Activated CD8-positive, alpha-beta T cell treated with anti-CD3 and anti-CD28 coated beads for 36 hours (primary cell): ENCODE measurements around the gene PTGES. TPM values are rescaled to one million over a fixed set of nuclear protein-coding genes. Genes with fewer than 3 reads are reported as not detected.
A peak's percentile ranks its signal among the peaks of the same experiment; 100 is the strongest.

Experiments
- ATAC-seq: fragments of 200-7000 bp; cut with Tn5 transposase; one replicate; pipeline ENCODE4 v1.10.0; 2021; ENCODE audit warnings: mild to moderate bottlenecking, moderate library complexity
- CTCF ChIA-PET: fragments of 350-600 bp; sonication (Branson Sonifier 250); formaldehyde crosslinking; loops from one replicate; lab custom pipeline; 2021; ENCODE audit warnings: antibody characterized with exemption; lab: Charles Lee
- POLR2A ChIA-PET: fragments of 350-600 bp; sonication (Branson Sonifier 250); formaldehyde crosslinking; loops from one replicate; lab custom pipeline; 2021; ENCODE audit warnings: antibody characterized with exemption; lab: Charles Lee
- DNase-seq: peaks from one replicate; pipeline ENCODE4 v3.0.0-alpha.2; 2020
- H3K27ac Mint-ChIP-seq: one replicate; pipeline ENCODE4 v1.8.0; 2021; ENCODE audit warnings: mild to moderate bottlenecking, mixed read lengths
- H3K27me3 Mint-ChIP-seq: one replicate; pipeline ENCODE4 v1.8.0; 2021; ENCODE audit warnings: mixed read lengths
- H3K36me3 Mint-ChIP-seq: one replicate; pipeline ENCODE4 v1.8.0; 2021; ENCODE audit warnings: low read depth, mixed read lengths
- H3K4me1 Mint-ChIP-seq: one replicate; pipeline ENCODE4 v1.8.0; 2021; ENCODE audit warnings: low read depth, mixed read lengths
- H3K4me3 Mint-ChIP-seq: one replicate; pipeline ENCODE4 v1.8.0; 2021; ENCODE audit warnings: mild to moderate bottlenecking, moderate library complexity, mixed read lengths
- H3K9me3 Mint-ChIP-seq: one replicate; pipeline ENCODE4 v1.8.0; 2021; ENCODE audit warnings: mixed read lengths
- CTCF ChIP-seq: fragments of 200-600 bp; IDR thresholded peaks from one replicate; pipeline ENCODE4 v1.8.0; 2022; ENCODE audit warnings: antibody characterized with exemption, mild to moderate bottlenecking
- intact Hi-C: fragments of 100-400 bp; cut with micrococcal nuclease; formaldehyde crosslinking; loops from one replicate; pipeline ENCODE4 v1.10.0; 2022
- total RNA-seq, 2 experiments: library from RNA; stranded (reverse); gene quantifications; one replicate each; pipeline ENCODE4 v1.2.3, GENCODE V29; 2021

PTGES gene
- total RNA-seq, 2 experiments from 2014 or later, result 0.20 to 0.56 TPM

GRCh38 chr9:129759804-129760502 is 7.1 kb upstream of the PTGES start:
- Mint-ChIP-seq H3K4me1 (peaks cover 9% of the 10 kb centered on the region), H3K27ac (no peak overlapping the region), H3K36me3 (no peaks in the 10 kb centered on the region), H3K27me3 (peaks cover 2% of the 10 kb centered on the region), H3K9me3 (no peaks in the 10 kb centered on the region), H3K4me3 (no peak overlapping the region)
- POLR2A ChIA-PET, result interaction anchor here (1.1 kb wide), 1 partner anchor 22 kb away, joined by 4 read pairs; no protein-coding TSS in a partner anchor
- intact Hi-C loops, result no loop called here
- ATAC-seq (no peak), DNase-seq (no peak)
- no peak for TF ChIP-seq CTCF
- CTCF ChIA-PET, result interaction anchor here (1.1 to 2.2 kb wide), 3 partner anchors 22 to 33 kb away, joined by 3 to 13 read pairs (median 4); no protein-coding TSS in a partner anchor

GRCh38 chr9:129759319-129759718 is 6.5 kb upstream of the PTGES start:
- ChIA-PET CTCF (interaction anchor here (1.1 to 2.2 kb wide), 3 partner anchors 21 to 33 kb away, joined by 3 to 13 read pairs (median 4); no protein-coding TSS in a partner anchor), POLR2A (interaction anchor here (1.1 kb wide), 1 partner anchor 21 kb away, joined by 4 read pairs; no protein-coding TSS in a partner anchor)
- no peak for DNase-seq
- intact Hi-C loops, result no loop called here
- Mint-ChIP-seq H3K27ac (no peak overlapping the region), H3K36me3 (no peaks in the 10 kb centered on the region), H3K4me1 (peaks cover 9% of the 10 kb centered on the region), H3K9me3 (no peaks in the 10 kb centered on the region), H3K4me3 (no peak overlapping the region), H3K27me3 (peaks cover 2% of the 10 kb centered on the region)
- no peak for TF ChIP-seq CTCF
- no peak for ATAC-seq

- ChIA-PET POLR2A (no interaction called here), CTCF (interaction anchor here (1.7 to 2.4 kb wide), 2 partner anchors 27 to 31 kb away, joined by 4 to 11 read pairs; no protein-coding TSS in a partner anchor)
- H3K4me1 Mint-ChIP-seq, result peaks cover 18% of the 10 kb centered on the region
- ATAC-seq (peak; percentile 37), DNase-seq (peak; percentile 10)
- TF ChIP-seq CTCF, result no peak
- intact Hi-C loops, result no loop called here
- no peaks in the 10 kb centered on the region for H3K36me3 Mint-ChIP-seq
- no peak overlapping the region for H3K27ac Mint-ChIP-seq
- H3K9me3 Mint-ChIP-seq, result no peaks in the 10 kb centered on the region
- peaks cover 6% of the 10 kb centered on the region for H3K27me3 Mint-ChIP-seq
- H3K4me3 Mint-ChIP-seq, result no peak overlapping the region
Measured at GRCh38 chr9:129757045-129757444, 4.2 kb upstream of the PTGES start.

- POLR2A ChIA-PET, result interaction anchor here (0.7 kb wide), 1 partner anchor 8 kb away, joined by 3 read pairs; no protein-coding TSS in a partner anchor
- peaks cover 18% of the 10 kb centered on the region for H3K4me1 Mint-ChIP-seq
Measured at GRCh38 chr9:129756191-129756590, 3.3 kb upstream of the PTGES start.

More at GRCh38 chr9:129756191-129756590, 3.3 kb upstream of the PTGES start:
- Mint-ChIP-seq H3K27me3 (peaks cover 6% of the 10 kb centered on the region), H3K4me3 (no peak overlapping the region), H3K36me3 (no peaks in the 10 kb centered on the region), H3K27ac (no peak overlapping the region), H3K9me3 (no peaks in the 10 kb centered on the region)
- DNase-seq (no peak), ATAC-seq (no peak)
- intact Hi-C loops, result no loop called here
- no peak for TF ChIP-seq CTCF
- CTCF ChIA-PET, result interaction anchor here (0.6 to 2.4 kb wide), 5 partner anchors 10 to 203 kb away, joined by 3 to 11 read pairs (median 7); no protein-coding TSS in a partner anchor
